Measurements from ENCODE around the gene SETMAR. TPM values are rescaled to one million over a fixed set of nuclear protein-coding genes. Genes with fewer than 3 reads are reported as not detected.

The SETMAR gene
- total RNA-seq, 4 donors from 2014 or later: 14.6 to 35.4 (median 22.2) TPM

GRCh38 chr3:4335840-4336562 lies 32.8 kb downstream of the SETMAR start:
- Histone ChIP-seq H3K9me3 (no peaks in the 10 kb centered on the region), H3K4me3 (no peak overlapping the region), H3K27ac (no peak overlapping the region), H3K36me3 (no peaks in the 10 kb centered on the region), H3K27me3 (no peaks in the 10 kb centered on the region), H3K4me1 (peaks cover 0 to 25% (median 2%) of the 10 kb centered on the region in 4 donors)
- DNase-seq (ENCODE audit: low spot score in 2 of 2): no peak
- TF ChIP-seq EP300 (IDR thresholded peaks at IDR 0.05) (no peak), POLR2A (IDR thresholded peaks at IDR 0.05) (no peak)
- 44 to 48% methylated on average over 5 of the region's 5 CpGs for WGBS, 2 donors

- Histone ChIP-seq H3K9me3 (no peaks in the 10 kb centered on the region), H3K4me3 (no peak overlapping the region), H3K4me1 (peaks cover 0 to 34% (median 5%) of the 10 kb centered on the region in 4 donors), H3K27ac (no peak overlapping the region), H3K27me3 (no peaks in the 10 kb centered on the region), H3K36me3 (no peaks in the 10 kb centered on the region)
- WGBS, 2 donors: 58 to 62% methylated on average over 3 of the region's 3 CpGs
- no peak for DNase-seq (ENCODE audit: low spot score in 2 of 2)
- TF ChIP-seq CTCF (IDR thresholded peaks at IDR 0.05) (no peak), EP300 (IDR thresholded peaks at IDR 0.05) (no peak), POLR2A (IDR thresholded peaks at IDR 0.05) (no peak)
These were observed 33.8 kb downstream of the SETMAR start for GRCh38 chr3:4336850-4337546.

- TF ChIP-seq CTCF (IDR thresholded peaks at IDR 0.05) (no peak), EP300 (IDR thresholded peaks at IDR 0.05) (no peak), POLR2A (IDR thresholded peaks at IDR 0.05) (no peak)
- no peak overlapping the region for H3K27ac ChIP-seq
These were observed 35.6 kb downstream of the SETMAR start for GRCh38 chr3:4338751-4339150.

GRCh38 chr3:4340077-4340410 lies 36.9 kb downstream of the SETMAR start:
- 84 to 87% methylated on average over 4 of the region's 4 CpGs for WGBS, 2 donors
- no peaks in the 10 kb centered on the region for H3K9me3 ChIP-seq
- H3K4me3 ChIP-seq: no peak overlapping the region
- peak overlapping the region; percentile 36 to 81 (median 68) for H3K27ac ChIP-seq
- H3K4me1 ChIP-seq: peaks cover 0 to 48% (median 5%) of the 10 kb centered on the region in 4 donors
- no peaks in the 10 kb centered on the region for H3K27me3 ChIP-seq
- TF ChIP-seq POLR2A (IDR thresholded peaks at IDR 0.05) (no peak), CTCF (IDR thresholded peaks at IDR 0.05) (no peak), EP300 (IDR thresholded peaks at IDR 0.05) (no peak)
- DNase-seq (ENCODE audit: low spot score in 2 of 2): no peak
- H3K36me3 ChIP-seq: no peaks in the 10 kb centered on the region

More at GRCh38 chr3:4338751-4339150, 35.6 kb downstream of the SETMAR start:
- DNase-seq (ENCODE audit: low spot score in 2 of 2): no peak
- H3K36me3 ChIP-seq: no peaks in the 10 kb centered on the region
- WGBS, 2 donors: 91 to 97% methylated on average over 5 of the region's 5 CpGs
- H3K27me3 ChIP-seq: no peaks in the 10 kb centered on the region
- H3K4me1 ChIP-seq: peaks cover 0 to 48% (median 5%) of the 10 kb centered on the region in 4 donors
- H3K9me3 ChIP-seq: no peaks in the 10 kb centered on the region
- H3K4me3 ChIP-seq: no peak overlapping the region

- peak overlapping the region; percentile 36 to 81 (median 68) for H3K27ac ChIP-seq
- no peaks in the 10 kb centered on the region for H3K36me3 ChIP-seq
- no peaks in the 10 kb centered on the region for H3K27me3 ChIP-seq
- TF ChIP-seq CTCF (IDR thresholded peaks at IDR 0.05) (no peak), EP300 (IDR thresholded peaks at IDR 0.05) (peak; percentile 64 to 72)
- DNase-seq (ENCODE audit: low spot score in 2 of 2): no peak
- 46 to 49% methylated on average over 6 of the region's 6 CpGs for WGBS, 2 donors
- no peaks in the 10 kb centered on the region for H3K9me3 ChIP-seq
- no peak overlapping the region for H3K4me3 ChIP-seq
- H3K4me1 ChIP-seq: peaks cover 0 to 48% (median 5%) of the 10 kb centered on the region in 4 donors
These were observed 37.5 kb downstream of the SETMAR start for GRCh38 chr3:4340411-4341335.
